Measurements from ENCODE around the gene PER3. TPM values are rescaled to one million over a fixed set of nuclear protein-coding genes. Genes with fewer than 3 reads are reported as not detected.

PER3 gene
- total and polyA plus RNA-seq, 9 of the 15 experiments (the other 6 are each of a cell fraction or from before 2014, with no cell fraction given), result 11.9 to 22.5 (median 14.6) TPM

DNA sequence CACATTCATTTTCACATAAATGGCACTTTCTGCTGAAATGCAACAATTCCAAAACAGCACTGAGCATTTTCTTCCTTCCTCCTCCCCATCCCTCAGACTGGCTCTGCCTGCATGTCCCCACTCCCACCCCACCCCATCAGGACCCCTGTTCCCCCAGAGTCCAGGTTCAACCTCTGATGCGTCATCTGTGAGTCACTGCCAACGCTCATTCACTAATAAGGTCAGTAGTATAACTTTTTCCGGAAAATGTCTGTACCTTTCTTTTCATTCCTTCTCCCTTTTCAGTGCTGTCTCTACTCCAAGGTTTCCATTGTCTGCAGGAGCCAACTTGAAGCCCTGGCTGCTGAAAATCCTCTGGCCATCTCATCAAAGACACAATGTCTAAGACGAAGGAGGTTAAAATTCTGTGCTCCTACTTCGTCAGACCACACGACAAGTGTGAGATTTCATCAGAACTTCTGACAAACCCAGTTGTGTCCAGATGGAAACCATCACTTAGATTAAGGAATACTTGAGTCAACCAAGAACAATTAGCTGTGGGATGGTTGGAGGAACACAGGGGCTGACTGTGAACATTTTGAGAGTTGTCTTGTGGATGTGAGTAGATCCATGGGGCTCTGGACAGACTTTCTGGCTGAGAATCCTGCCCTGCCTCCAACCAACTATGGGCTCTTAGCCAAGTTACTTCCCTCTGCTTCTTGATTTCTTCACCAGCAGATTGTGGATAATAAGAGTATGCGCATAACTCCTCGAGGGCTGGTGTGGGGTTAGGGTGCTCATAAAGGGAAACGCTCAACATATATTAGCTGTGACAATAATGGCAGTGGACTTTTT is 104.4 kb downstream of the PER3 start (continued):
- TF ChIP-seq, protein P1, sequence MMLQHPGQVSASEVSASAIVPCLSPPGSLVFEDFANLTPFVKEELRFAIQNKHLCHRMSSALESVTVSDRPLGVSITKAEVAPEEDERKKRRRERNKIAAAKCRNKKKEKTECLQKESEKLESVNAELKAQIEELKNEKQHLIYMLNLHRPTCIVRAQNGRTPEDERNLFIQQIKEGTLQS (IDR thresholded peaks at IDR 0.05), result peak; percentile 64
- TF ChIP-seq, protein P1 (CRISPR knock-in tag; conservative IDR thresholded peaks at IDR 0.05), result no peak
- TF ChIP-seq HDAC6 (IDR thresholded peaks at IDR 0.05; ENCODE audit: low read depth, low read length) (no peak), KLF10 (CRISPR knock-in tag; IDR thresholded peaks at IDR 0.05) (no peak), RBM22 (IDR thresholded peaks at IDR 0.05; ENCODE audit: low read depth, low read length, poor library complexity, severe bottlenecking) (no peak), CBFB (CRISPR knock-in tag; IDR thresholded peaks at IDR 0.05) (no peak), SIX5 (IDR thresholded peaks at IDR 0.05; ENCODE audit: borderline replicate concordance in 1 of 2, insufficient read depth in 1 of 2, low read depth in 1 of 2, low read length in 2 of 2) (no peak), FOSL1 (tag; conservative IDR thresholded peaks at IDR 0.05) (peak; percentile 81), JUND (IDR thresholded peaks at IDR 0.05; ENCODE audit: borderline replicate concordance, low read depth, low read length) (peak; percentile 36; the same call in 1 of the 2 replicates), JUND (tag; IDR thresholded peaks at IDR 0.05; ENCODE audit: borderline replicate concordance, low read depth, low read length) (no peak), ZBTB7A (IDR thresholded peaks at IDR 0.05; ENCODE audit: borderline replicate concordance, control insufficient read depth, low read depth, low read length) (peak; percentile 38; the same call in 1 of the 2 replicates), PHF21A (IDR thresholded peaks at IDR 0.05; ENCODE audit: borderline replicate concordance, low read depth) (no peak), BRD9 (IDR thresholded peaks at IDR 0.05; ENCODE audit: low read depth, partially characterized antibody) (no peak), TCF7L2 (IDR thresholded peaks at IDR 0.05; ENCODE audit: low read depth, low read length) (no peak), FOXA3 (CRISPR knock-in tag; conservative IDR thresholded peaks at IDR 0.05 in 1 of 2, IDR thresholded peaks at IDR 0.05 in 1 of 2) (no peak), OTX1 (CRISPR knock-in tag; IDR thresholded peaks at IDR 0.05) (no peak), PHF8 (IDR thresholded peaks at IDR 0.05; ENCODE audit: borderline replicate concordance, low read length) (no peak)
- TF ChIP-seq, protein P2, sequence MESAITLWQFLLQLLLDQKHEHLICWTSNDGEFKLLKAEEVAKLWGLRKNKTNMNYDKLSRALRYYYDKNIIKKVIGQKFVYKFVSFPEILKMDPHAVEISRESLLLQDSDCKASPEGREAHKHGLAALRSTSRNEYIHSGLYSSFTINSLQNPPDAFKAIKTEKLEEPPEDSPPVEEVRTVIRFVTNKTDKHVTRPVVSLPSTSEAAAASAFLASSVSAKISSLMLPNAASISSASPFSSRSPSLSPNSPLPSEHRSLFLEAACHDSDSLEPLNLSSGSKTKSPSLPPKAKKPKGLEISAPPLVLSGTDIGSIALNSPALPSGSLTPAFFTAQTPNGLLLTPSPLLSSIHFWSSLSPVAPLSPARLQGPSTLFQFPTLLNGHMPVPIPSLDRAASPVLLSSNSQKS (CRISPR knock-in tag; IDR thresholded peaks at IDR 0.05), result no peak

Measured in K562 (cell line).